HL-60/S4 treated with retinoic acid at 250 ng/mL for 4 days and 3 days (cell line): Measurements from ENCODE around the gene TMEM235.

Experiments
- in situ Hi-C: fragments of 300-500 bp; cut with MboI; formaldehyde crosslinking; loops from 2 replicates; pipeline ENCODE4 v1.7.0; 2022; ENCODE audit warnings: low sequenced_read_pairs

The TMEM235 gene

GRCh38 chr17:78269955-78270381 lies 38.5 kb downstream of the TMEM235 start:
- in situ Hi-C loops: no loop called here

- in situ Hi-C loops: no loop called here
Measured at GRCh38 chr17:78271419-78272170, 40.2 kb downstream of the TMEM235 start.

- in situ Hi-C loops: no loop called here
Measured at GRCh38 chr17:78272181-78272913, 40.9 kb downstream of the TMEM235 start.

- in situ Hi-C loops: no loop called here
Measured at GRCh38 chr17:78272914-78273258, 41.5 kb downstream of the TMEM235 start.

- in situ Hi-C loops: no loop called here
Measured at GRCh38 chr17:78273813-78274212, 42.4 kb downstream of the TMEM235 start.

- in situ Hi-C loops: no loop called here
Measured at GRCh38 chr17:78275355-78275754, 43.9 kb downstream of the TMEM235 start.

GRCh38 chr17:78276098-78276887 lies 44.9 kb downstream of the TMEM235 start:
- in situ Hi-C loops: no loop called here

GRCh38 chr17:78278139-78278741 lies 46.8 kb downstream of the TMEM235 start:
- in situ Hi-C loops: no loop called here

GRCh38 chr17:78279360-78279990 lies 48.0 kb downstream of the TMEM235 start:
- in situ Hi-C loops: no loop called here

GRCh38 chr17:78281249-78281845 lies 49.9 kb downstream of the TMEM235 start:
- in situ Hi-C loops: no loop called here

GRCh38 chr17:78284146-78284545 lies 52.7 kb downstream of the TMEM235 start:
- in situ Hi-C loops: no loop called here

GRCh38 chr17:78289004-78289403 lies 57.6 kb downstream of the TMEM235 start:
- in situ Hi-C loops: no loop called here

- in situ Hi-C loops: no loop called here
Measured at GRCh38 chr17:78289802-78290363, 58.5 kb downstream of the TMEM235 start.
